ENCODE measurements around the gene CDC42BPG. TPM values are rescaled to one million over a fixed set of nuclear protein-coding genes. Genes with fewer than 3 reads are reported as not detected.

Gene CDC42BPG, protein sequence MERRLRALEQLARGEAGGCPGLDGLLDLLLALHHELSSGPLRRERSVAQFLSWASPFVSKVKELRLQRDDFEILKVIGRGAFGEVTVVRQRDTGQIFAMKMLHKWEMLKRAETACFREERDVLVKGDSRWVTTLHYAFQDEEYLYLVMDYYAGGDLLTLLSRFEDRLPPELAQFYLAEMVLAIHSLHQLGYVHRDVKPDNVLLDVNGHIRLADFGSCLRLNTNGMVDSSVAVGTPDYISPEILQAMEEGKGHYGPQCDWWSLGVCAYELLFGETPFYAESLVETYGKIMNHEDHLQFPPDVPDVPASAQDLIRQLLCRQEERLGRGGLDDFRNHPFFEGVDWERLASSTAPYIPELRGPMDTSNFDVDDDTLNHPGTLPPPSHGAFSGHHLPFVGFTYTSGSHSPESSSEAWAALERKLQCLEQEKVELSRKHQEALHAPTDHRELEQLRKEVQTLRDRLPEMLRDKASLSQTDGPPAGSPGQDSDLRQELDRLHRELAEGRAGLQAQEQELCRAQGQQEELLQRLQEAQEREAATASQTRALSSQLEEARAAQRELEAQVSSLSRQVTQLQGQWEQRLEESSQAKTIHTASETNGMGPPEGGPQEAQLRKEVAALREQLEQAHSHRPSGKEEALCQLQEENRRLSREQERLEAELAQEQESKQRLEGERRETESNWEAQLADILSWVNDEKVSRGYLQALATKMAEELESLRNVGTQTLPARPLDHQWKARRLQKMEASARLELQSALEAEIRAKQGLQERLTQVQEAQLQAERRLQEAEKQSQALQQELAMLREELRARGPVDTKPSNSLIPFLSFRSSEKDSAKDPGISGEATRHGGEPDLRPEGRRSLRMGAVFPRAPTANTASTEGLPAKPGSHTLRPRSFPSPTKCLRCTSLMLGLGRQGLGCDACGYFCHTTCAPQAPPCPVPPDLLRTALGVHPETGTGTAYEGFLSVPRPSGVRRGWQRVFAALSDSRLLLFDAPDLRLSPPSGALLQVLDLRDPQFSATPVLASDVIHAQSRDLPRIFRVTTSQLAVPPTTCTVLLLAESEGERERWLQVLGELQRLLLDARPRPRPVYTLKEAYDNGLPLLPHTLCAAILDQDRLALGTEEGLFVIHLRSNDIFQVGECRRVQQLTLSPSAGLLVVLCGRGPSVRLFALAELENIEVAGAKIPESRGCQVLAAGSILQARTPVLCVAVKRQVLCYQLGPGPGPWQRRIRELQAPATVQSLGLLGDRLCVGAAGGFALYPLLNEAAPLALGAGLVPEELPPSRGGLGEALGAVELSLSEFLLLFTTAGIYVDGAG (N-terminal part only)
- total RNA-seq (4.6 and 10.1 TPM in 2 replicates), polyA plus RNA-seq (2.2 and 3.5 TPM in 2 replicates)

DNA sequence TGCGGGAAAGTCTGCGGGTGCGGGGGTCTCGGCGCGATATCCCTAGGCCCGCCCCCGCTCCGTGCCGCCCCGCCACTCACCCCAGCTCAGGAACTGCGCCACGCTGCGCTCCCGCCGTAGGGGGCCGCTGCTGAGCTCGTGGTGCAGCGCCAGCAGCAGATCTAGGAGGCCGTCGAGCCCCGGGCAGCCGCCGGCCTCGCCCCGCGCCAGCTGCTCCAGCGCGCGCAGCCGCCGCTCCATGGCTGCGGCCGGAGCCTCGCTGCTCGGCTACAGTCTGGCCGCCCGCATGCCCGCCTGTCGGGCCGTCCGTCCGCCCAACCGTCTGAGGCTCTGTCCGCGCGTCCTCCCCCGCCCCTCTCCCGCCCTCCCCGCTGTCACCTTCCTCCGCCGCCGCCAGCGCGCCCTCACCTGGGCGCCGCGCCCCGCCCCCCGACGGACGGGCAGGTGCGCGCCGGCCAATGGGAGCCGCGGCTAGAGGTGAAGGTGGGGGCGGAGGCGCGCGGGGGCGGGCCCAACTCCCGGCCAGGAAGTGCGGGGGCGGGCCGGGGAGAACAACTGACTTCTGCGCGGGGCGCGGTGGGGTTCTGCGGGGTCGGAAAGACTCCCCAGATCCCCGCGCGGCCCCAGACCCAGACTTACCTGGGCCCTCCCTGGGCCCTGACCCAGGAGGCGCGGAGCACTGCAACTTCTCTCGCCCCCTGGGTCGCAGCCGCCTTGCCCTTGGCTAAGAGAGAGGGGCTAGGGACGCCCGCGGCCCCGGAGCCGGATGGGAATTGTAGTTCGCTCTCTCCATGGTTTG is at the start of gene CDC42BPG:
TSS of gene CDC42BPG (minus strand) at position 324 of the 799 bp plus-strand sequence. CDS start at position 240, 84 bp downstream.
- peak; percentile 70 to 76 for DNase-seq (ENCODE audit: low read depth in 1 of 2, low spot score in 1 of 2)
- no peaks in the 10 kb centered on the region for H3K36me3 ChIP-seq
- peaks cover 6% of the 10 kb centered on the region for H3K4me1 ChIP-seq (ENCODE audit: low read depth)
- no peak within 1 kb of the TSS for H3K27ac ChIP-seq
- H3K4me3 ChIP-seq: peak within 1 kb of the TSS; percentile 78
- no peaks in the 10 kb centered on the region for H3K9me3 ChIP-seq (ENCODE audit: low read depth)
- H3K27me3 ChIP-seq: no peaks in the 10 kb centered on the region
- peak; percentile 53 for TF ChIP-seq CTCF (IDR thresholded peaks at IDR 0.05; ENCODE audit: low read depth, low read length)

DNA sequence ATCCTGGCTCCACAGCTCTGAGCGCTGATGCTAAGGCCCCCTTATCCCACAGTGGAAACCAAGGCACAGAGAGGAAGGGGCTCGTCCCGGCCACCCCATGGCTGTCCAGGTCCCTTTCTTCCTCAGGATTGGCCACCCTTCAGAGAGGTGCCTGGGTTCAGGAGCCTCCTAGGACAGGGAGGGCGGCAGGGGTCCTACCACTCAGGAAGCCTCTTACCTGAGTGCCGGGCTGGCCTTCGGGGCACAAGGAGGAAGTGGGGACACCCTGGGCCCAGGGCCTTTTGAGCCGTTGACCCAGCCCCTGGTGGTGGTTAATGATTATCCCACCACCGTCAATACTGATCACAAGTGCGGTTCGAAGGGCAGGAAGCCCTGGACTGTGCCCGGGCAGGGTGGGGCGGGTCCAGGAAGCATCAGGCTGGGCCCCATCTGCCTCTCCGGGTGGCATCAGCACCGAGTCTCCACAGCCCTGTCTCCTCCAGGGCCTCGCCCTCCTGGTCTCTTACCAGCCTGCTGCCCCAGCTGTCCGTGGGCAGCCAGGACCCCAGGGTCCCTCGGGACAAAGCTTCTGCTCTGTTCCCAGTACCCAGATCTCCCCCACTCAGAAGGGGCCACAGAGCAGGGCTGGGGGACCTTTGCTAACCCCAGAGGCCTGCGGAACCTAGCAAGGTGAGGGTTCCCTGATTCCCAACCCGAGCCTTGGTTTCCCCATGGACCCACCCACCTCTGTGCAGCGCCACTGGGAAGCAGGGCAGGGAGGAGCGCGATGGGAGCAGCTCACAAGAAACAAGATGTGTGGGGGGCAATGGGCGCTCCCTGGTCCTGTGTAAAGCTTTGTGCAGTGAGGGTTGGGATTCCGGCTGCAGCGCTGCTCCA is 49.0 kb upstream of the CDC42BPG start:
- H3K36me3 ChIP-seq: peaks cover 3% of the 10 kb centered on the region
- no peak overlapping the region for H3K27ac ChIP-seq
- no peaks in the 10 kb centered on the region for H3K9me3 ChIP-seq (ENCODE audit: low read depth)
- no peaks in the 10 kb centered on the region for H3K27me3 ChIP-seq
- DNase-seq (ENCODE audit: low read depth in 1 of 2, low spot score in 1 of 2): no peak
- no peak overlapping the region for H3K4me3 ChIP-seq
- no peak for TF ChIP-seq CTCF (IDR thresholded peaks at IDR 0.05; ENCODE audit: low read depth, low read length)
- H3K4me1 ChIP-seq (ENCODE audit: low read depth): peaks cover 10% of the 10 kb centered on the region

GRCh38 chr11:64892838-64893193 is 48.4 kb upstream of the CDC42BPG start:
- Histone ChIP-seq H3K36me3 (no peaks in the 10 kb centered on the region), H3K27ac (no peak overlapping the region), H3K9me3 (ENCODE audit: low read depth) (no peaks in the 10 kb centered on the region), H3K27me3 (no peaks in the 10 kb centered on the region), H3K4me1 (ENCODE audit: low read depth) (peaks cover 15% of the 10 kb centered on the region), H3K4me3 (no peak overlapping the region)
- no peak for DNase-seq (ENCODE audit: low read depth in 1 of 2, low spot score in 1 of 2)
- no peak for TF ChIP-seq CTCF (IDR thresholded peaks at IDR 0.05; ENCODE audit: low read depth, low read length)

- Histone ChIP-seq H3K27me3 (no peaks in the 10 kb centered on the region), H3K27ac (no peak overlapping the region), H3K4me3 (no peak overlapping the region), H3K4me1 (ENCODE audit: low read depth) (peaks cover 18% of the 10 kb centered on the region), H3K9me3 (ENCODE audit: low read depth) (no peaks in the 10 kb centered on the region), H3K36me3 (no peaks in the 10 kb centered on the region)
- no peak for TF ChIP-seq CTCF (IDR thresholded peaks at IDR 0.05; ENCODE audit: low read depth, low read length)
- DNase-seq (ENCODE audit: low read depth in 1 of 2, low spot score in 1 of 2): no peak
Measured at GRCh38 chr11:64892411-64892831, 48.0 kb upstream of the CDC42BPG start.

Measured in cardiac muscle cell (in vitro differentiated cells and primary cell).